Keratinocyte (primary cell): Measurements from ENCODE around the gene GRM5. TPM values are rescaled to one million over a fixed set of nuclear protein-coding genes. Genes with fewer than 3 reads are reported as not detected.

Experiments
- DNase-seq: peaks from one replicate; pipeline ENCODE4 v3.0.0-alpha.2; 2011; ENCODE audit warnings: low read depth, missing footprints, low spot score
- FAIRE-seq: peaks from 2 replicates; lab custom pipeline; 2011; peaks lifted over from hg19 to GRCh38; lab: Jason Lieb, UNC
- H2AFZ ChIP-seq: 2 replicates; pipeline ENCODE4 v1.6.0; 2012; ENCODE audit warnings: low read length, control low read depth, inconsistent platforms; ENCODE audit not compliant: control insufficient read depth
- H3K27ac ChIP-seq: 2 replicates; pipeline ENCODE4 v1.5.1; 2011; ENCODE audit warnings: low read length; ENCODE audit not compliant: control insufficient read depth, insufficient read depth
- H3K27me3 ChIP-seq: 3 replicates; pipeline ENCODE4 v1.6.0; 2011; ENCODE audit warnings: low read length; ENCODE audit not compliant: control insufficient read depth, insufficient read depth; ENCODE audit errors: extremely low read depth
- H3K36me3 ChIP-seq, 2 experiments: 2 replicates in 1 of 2; 3 replicates in 1 of 2; pipeline ENCODE4 v1.5.1; 2011; ENCODE audit warnings: low read length in 2 of 2, mild to moderate bottlenecking in 1 of 2; ENCODE audit not compliant: control insufficient read depth in 2 of 2, insufficient read depth in 2 of 2; ENCODE audit errors: extremely low read depth in 1 of 2
- H3K4me1 ChIP-seq: 3 replicates; pipeline ENCODE4 v1.5.1; 2011; ENCODE audit warnings: low read length; ENCODE audit not compliant: control insufficient read depth, insufficient read depth; ENCODE audit errors: extremely low read depth
- H3K4me2 ChIP-seq: 3 replicates; pipeline ENCODE4 v1.6.0; 2011; ENCODE audit warnings: low read depth, low read length; ENCODE audit not compliant: control insufficient read depth, insufficient read depth; ENCODE audit errors: extremely low read depth
- H3K4me3 ChIP-seq, 3 experiments: fragments of 200-600 bp in 1 of 3; sonication (generic) in 1 of 3; 2 replicates in 2 of 3; 3 replicates in 1 of 3; pipeline ENCODE4 v1.5.1; 2011 to 2016; ENCODE audit warnings: low read length in 3 of 3, mild to moderate bottlenecking in 3 of 3, control low read depth in 2 of 3, inconsistent platforms in 1 of 3, low read depth in 1 of 3, mixed read lengths in 1 of 3, mixed run types in 1 of 3, moderate library complexity in 1 of 3; ENCODE audit not compliant: control insufficient read depth in 2 of 3, insufficient read depth in 2 of 3; ENCODE audit errors: extremely low read depth in 1 of 3
- H3K79me2 ChIP-seq: 2 replicates; pipeline ENCODE4 v1.6.0; 2012; ENCODE audit warnings: low read length; ENCODE audit not compliant: control insufficient read depth, insufficient read depth
- H3K9ac ChIP-seq: 3 replicates; pipeline ENCODE4 v1.6.0; 2011; ENCODE audit warnings: low read length; ENCODE audit not compliant: control insufficient read depth, insufficient read depth; ENCODE audit errors: extremely low read depth
- H3K9me1 ChIP-seq: 3 replicates; pipeline ENCODE4 v1.6.0; 2011; ENCODE audit warnings: low read length; ENCODE audit not compliant: control insufficient read depth, insufficient read depth; ENCODE audit errors: extremely low read depth
- H3K9me3 ChIP-seq: 2 replicates; pipeline ENCODE4 v1.5.1; 2012; ENCODE audit warnings: low read depth, low read length; ENCODE audit not compliant: control insufficient read depth
- H4K20me1 ChIP-seq: 3 replicates; pipeline ENCODE4 v1.6.0; 2011; ENCODE audit warnings: low read length; ENCODE audit not compliant: control insufficient read depth, insufficient read depth; ENCODE audit errors: extremely low read depth
- CTCF ChIP-seq, 3 experiments: IDR thresholded peaks in 1 of 3; conservative IDR thresholded peaks in 1 of 3; optimal IDR thresholded peaks in 1 of 3; 2 replicates in 2 of 3; 3 replicates in 1 of 3; pipeline versions ENCODE3 to v1.5.1; 2011; ENCODE audit warnings: low read length in 3 of 3, mild to moderate bottlenecking in 3 of 3, moderate library complexity in 2 of 3, control low read depth in 1 of 3, inconsistent platforms in 1 of 3; ENCODE audit not compliant: insufficient read depth in 2 of 3; ENCODE audit errors: extremely low read depth in 1 of 3
- EZH2 ChIP-seq: IDR thresholded peaks from one replicate; pipeline ENCODE4 v1.6.1; 2012; ENCODE audit warnings: inconsistent platforms, mild to moderate bottlenecking, low read length, moderate library complexity
- dilution Hi-C: fragments of 300-500 bp; cut with MboI; formaldehyde crosslinking; loops from one replicate; pipeline ENCODE4 v1.7.0; 2020; ENCODE audit warnings: low sequenced_read_pairs; ENCODE audit not compliant: extremely low pct_ligation_motif_present
- polyA plus RNA-seq, 5 experiments: library from polyadenylated mRNA; depleted of rRNA in 3 of 5; stranded (reverse) in 3 of 5; stranded (forward) in 1 of 5; unstranded in 1 of 5; fragments of >200 nt; gene quantifications; 1 replicate in 1 of 5; 2 replicates in 3 of 5; 3 replicates in 1 of 5; pipeline versions ENCODE4 v1.2.1 to v1.2.3, GENCODE V29; 2011 to 2012; ENCODE audit warnings: missing spikeins in 2 of 5, low read depth in 1 of 5, low replicate concordance in 1 of 5

Gene GRM5
- polyA plus RNA-seq, 1 donor (not counting 4 experiments of a cell fraction or from before 2014, with no cell fraction given), result not detected

- DNase-seq, result peak; percentile 25
- Histone ChIP-seq H4K20me1 (no peaks in the 10 kb centered on the region), H3K27me3 (no peaks in the 10 kb centered on the region), H3K36me3 (no peaks in the 10 kb centered on the region), H3K9ac (peak overlapping the region; percentile 29), H3K79me2 (no peaks in the 10 kb centered on the region), H3K4me3 (no peak overlapping the region), H3K9me1 (no peaks in the 10 kb centered on the region), H3K9me3 (no peaks in the 10 kb centered on the region), H2AFZ (peak overlapping the region; percentile 36), H3K27ac (peak overlapping the region; percentile 95), H3K4me1 (peaks cover 6% of the 10 kb centered on the region), H3K4me2 (peak overlapping the region; percentile 61)
- dilution Hi-C loops, result no loop called here
- peak; percentile 96 for FAIRE-seq
- TF ChIP-seq EZH2, result no peak
Observed at GRCh38 chr11:88680806-88681205, 385.0 kb downstream of the GRM5 start.

DNA sequence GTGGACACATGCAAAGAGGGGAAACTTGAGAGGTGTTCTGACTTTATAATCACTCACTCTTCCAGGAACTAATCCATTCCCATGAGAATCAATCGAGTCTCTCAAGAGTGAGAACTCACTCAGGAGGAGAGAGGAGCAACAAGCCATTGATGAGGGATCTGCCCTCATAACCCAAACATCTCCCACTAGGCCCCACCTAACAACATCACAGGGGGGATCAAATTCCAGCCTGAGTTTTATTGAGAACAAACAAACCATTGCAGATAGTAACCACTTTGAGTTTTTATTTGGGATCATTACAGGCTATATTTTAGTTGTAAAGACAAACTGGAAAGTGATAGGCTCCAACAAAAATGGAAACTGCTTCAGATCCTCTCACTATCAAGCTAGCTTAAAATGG lies 399.4 kb downstream of the GRM5 start:
- Histone ChIP-seq H3K9me1 (no peaks in the 10 kb centered on the region), H3K79me2 (no peaks in the 10 kb centered on the region), H3K4me1 (no peaks in the 10 kb centered on the region), H3K36me3 (no peaks in the 10 kb centered on the region), H3K9ac (no peak overlapping the region), H3K4me2 (no peak overlapping the region), H2AFZ (no peak overlapping the region), H3K4me3 (no peak overlapping the region), H3K27ac (no peak overlapping the region), H3K27me3 (no peaks in the 10 kb centered on the region), H3K9me3 (no peaks in the 10 kb centered on the region), H4K20me1 (no peaks in the 10 kb centered on the region)
- FAIRE-seq (no peak), DNase-seq (no peak)
- TF ChIP-seq EZH2 (no peak), CTCF (optimal IDR thresholded peaks at IDR 0.05 in 1 of 3, IDR thresholded peaks at IDR 0.05 in 1 of 3, conservative IDR thresholded peaks at IDR 0.05 in 1 of 3; ENCODE audit: extremely low read depth in 1 of 3, insufficient read depth in 2 of 3, low read length in 3 of 3) (no peak)
- dilution Hi-C loops, result no loop called here

DNA sequence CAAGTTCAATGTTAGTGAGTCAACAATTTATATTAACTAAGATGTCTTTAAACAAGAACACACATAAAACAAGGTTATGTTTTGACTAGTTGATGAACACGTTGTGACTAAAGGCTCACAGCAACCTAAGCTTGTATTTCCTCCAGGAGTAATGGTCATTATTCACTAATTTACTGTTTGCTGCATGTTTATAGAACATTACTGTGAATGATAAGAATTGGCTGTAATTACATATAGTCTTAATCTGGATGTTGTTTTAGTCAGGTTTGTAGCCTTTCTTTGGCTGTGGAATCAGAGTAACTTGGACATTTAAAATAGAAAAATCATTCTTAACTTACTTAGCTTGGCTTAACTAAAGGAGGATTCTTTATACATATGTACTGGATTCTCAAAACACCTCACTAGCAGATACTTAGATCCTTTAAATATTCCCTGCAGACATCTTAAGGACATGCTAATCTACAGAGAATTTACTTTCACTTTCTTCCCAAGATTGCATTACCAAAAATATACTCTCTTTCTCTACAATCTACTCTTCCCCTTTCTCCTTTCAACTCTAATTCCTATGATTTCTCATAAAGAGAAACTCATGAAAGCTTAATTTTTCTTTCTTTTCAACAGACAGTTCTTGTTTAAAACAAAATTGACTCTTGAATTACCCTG lies 408.6 kb downstream of the GRM5 start:
- Histone ChIP-seq H3K4me2 (no peak overlapping the region), H3K4me1 (no peaks in the 10 kb centered on the region), H4K20me1 (no peaks in the 10 kb centered on the region), H3K4me3 (no peak overlapping the region), H3K27ac (no peak overlapping the region), H3K27me3 (no peaks in the 10 kb centered on the region), H3K36me3 (no peaks in the 10 kb centered on the region), H3K9me3 (no peaks in the 10 kb centered on the region), H3K9me1 (no peaks in the 10 kb centered on the region), H3K79me2 (no peaks in the 10 kb centered on the region), H3K9ac (no peak overlapping the region), H2AFZ (peak overlapping the region; percentile 4)
- TF ChIP-seq EZH2, result no peak
- no peak for TF ChIP-seq CTCF (optimal IDR thresholded peaks at IDR 0.05 in 1 of 3, IDR thresholded peaks at IDR 0.05 in 1 of 3, conservative IDR thresholded peaks at IDR 0.05 in 1 of 3; ENCODE audit: extremely low read depth in 1 of 3, insufficient read depth in 2 of 3, low read length in 3 of 3)
- dilution Hi-C loops, result no loop called here
- no peak for FAIRE-seq
- no peak for DNase-seq
